PC-9 (cell line): ENCODE results near the gene GPR157.

Experiments
- EZH2 ChIP-seq: fragments of 200-600 bp; sonication (generic); IDR thresholded peaks from 2 replicates; pipeline ENCODE4 v1.8.0; 2017; ENCODE audit warnings: antibody characterized with exemption, low read depth
- TF ChIP-seq, protein P1 (sequence below): fragments of 200-600 bp; sonication (generic); conservative IDR thresholded peaks from 2 replicates; pipeline ENCODE4 v1.6.1; 2017; ENCODE audit warnings: mixed run types, antibody characterized with exemption, mild to moderate bottlenecking, moderate library complexity

GRCh38 chr1:9161342-9161741 is 32.4 kb upstream of the GPR157 start:
- TF ChIP-seq, protein P1, sequence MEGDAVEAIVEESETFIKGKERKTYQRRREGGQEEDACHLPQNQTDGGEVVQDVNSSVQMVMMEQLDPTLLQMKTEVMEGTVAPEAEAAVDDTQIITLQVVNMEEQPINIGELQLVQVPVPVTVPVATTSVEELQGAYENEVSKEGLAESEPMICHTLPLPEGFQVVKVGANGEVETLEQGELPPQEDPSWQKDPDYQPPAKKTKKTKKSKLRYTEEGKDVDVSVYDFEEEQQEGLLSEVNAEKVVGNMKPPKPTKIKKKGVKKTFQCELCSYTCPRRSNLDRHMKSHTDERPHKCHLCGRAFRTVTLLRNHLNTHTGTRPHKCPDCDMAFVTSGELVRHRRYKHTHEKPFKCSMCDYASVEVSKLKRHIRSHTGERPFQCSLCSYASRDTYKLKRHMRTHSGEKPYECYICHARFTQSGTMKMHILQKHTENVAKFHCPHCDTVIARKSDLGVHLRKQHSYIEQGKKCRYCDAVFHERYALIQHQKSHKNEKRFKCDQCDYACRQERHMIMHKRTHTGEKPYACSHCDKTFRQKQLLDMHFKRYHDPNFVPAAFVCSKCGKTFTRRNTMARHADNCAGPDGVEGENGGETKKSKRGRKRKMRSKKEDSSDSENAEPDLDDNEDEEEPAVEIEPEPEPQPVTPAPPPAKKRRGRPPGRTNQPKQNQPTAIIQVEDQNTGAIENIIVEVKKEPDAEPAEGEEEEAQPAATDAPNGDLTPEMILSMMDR = no peak
- TF ChIP-seq EZH2 = no peak
